Gastrocnemius medialis (tissue), 4 donors: ENCODE data around the gene OR5H14.

Experiments
- POLR2A ChIP-seq, 2 donors: fragments of 450-650 bp; IDR thresholded peaks; one replicate each; pipeline ENCODE4 v1.6.1; 2017; ENCODE audit warnings: antibody characterized with exemption in 2 of 2, mild to moderate bottlenecking in 2 of 2, moderate library complexity in 2 of 2
- TF ChIP-seq, protein P1 (sequence below), 5 experiments: fragments of 450-650 bp in 3 of 5; fragments of 200-600 bp in 2 of 5; sonication (generic) in 2 of 5; IDR thresholded peaks in 4 of 5; conservative IDR thresholded peaks in 1 of 5; 1 replicate in 4 of 5; 2 replicates in 1 of 5; pipeline ENCODE4 v1.5.1; 2016 to 2019; ENCODE audit warnings: antibody characterized with exemption in 5 of 5, mild to moderate bottlenecking in 3 of 5, moderate library complexity in 3 of 5

DNA sequence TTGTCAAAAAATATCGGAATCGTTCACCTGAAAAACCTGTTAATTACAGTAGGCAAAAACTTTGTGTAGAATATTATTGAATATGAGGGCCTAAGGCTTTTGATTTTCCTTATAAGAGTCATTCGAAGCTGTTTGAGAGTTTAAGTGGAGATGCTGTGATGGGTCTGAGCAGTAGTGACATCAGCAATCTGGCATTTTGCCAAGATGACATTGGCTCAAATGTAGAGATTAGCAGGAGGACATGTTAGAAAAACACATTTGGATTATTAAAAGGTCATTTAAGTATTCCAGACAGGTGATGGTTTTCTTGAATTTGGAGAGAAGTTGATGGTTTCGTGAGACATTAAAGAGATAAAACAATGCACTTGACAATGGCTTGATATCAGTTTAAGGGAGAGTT, 47.4 kb upstream of the OR5H14 start:
- TF ChIP-seq, protein P1, sequence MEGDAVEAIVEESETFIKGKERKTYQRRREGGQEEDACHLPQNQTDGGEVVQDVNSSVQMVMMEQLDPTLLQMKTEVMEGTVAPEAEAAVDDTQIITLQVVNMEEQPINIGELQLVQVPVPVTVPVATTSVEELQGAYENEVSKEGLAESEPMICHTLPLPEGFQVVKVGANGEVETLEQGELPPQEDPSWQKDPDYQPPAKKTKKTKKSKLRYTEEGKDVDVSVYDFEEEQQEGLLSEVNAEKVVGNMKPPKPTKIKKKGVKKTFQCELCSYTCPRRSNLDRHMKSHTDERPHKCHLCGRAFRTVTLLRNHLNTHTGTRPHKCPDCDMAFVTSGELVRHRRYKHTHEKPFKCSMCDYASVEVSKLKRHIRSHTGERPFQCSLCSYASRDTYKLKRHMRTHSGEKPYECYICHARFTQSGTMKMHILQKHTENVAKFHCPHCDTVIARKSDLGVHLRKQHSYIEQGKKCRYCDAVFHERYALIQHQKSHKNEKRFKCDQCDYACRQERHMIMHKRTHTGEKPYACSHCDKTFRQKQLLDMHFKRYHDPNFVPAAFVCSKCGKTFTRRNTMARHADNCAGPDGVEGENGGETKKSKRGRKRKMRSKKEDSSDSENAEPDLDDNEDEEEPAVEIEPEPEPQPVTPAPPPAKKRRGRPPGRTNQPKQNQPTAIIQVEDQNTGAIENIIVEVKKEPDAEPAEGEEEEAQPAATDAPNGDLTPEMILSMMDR (IDR thresholded peaks at IDR 0.05 in 4 of 5, conservative IDR thresholded peaks at IDR 0.05 in 1 of 5), result no peak
- no peak for TF ChIP-seq POLR2A (IDR thresholded peaks at IDR 0.05)
